ENCODE measurements around the gene KIF13A. TPM values are rescaled to one million over a fixed set of nuclear protein-coding genes. Genes with fewer than 3 reads are reported as not detected.

Gene KIF13A
- total and polyA plus RNA-seq, 4 donors = 4.3 to 28.1 (median 10.6) TPM

DNA sequence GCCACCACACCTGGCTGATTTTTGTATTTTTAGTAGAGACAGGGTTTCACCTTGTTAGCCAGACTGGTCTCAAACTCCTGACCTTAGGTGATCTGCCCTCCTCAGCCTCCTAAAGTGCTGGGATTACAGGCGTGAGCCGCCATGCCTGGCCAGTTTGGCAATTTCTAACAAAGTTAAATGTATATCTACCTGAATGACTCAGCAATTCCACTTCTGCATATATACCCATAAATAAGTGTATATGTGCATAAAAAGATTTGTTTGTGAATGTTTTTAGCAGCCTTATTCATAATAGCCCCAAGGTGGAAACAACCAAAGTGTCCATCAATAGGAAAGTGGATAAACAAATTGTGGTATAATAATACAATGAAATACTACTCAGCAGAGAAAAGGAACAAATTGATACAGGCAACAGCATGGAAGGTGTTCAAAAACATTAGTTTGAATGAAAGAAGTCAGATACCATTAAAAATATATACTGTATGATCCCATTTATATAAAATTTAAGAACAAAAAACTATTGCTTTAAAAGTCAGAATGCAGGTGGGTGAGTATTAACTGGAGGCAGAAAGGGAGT, 44.3 kb upstream of the KIF13A start:
- WGBS = 97% methylated on average over 2 of the region's 2 CpGs
- DNase-seq (ENCODE audit: low spot score) = no peak
- Histone ChIP-seq H3K36me3 (ENCODE audit: control insufficient read depth in 4 of 4, insufficient read depth in 3 of 4, low read depth in 1 of 4, low read length in 3 of 4) (no peaks in the 10 kb centered on the region), H3K4me1 (ENCODE audit: control insufficient read depth in 4 of 4, insufficient read depth in 4 of 4, low read length in 3 of 4) (no peaks in the 10 kb centered on the region), H3K27me3 (ENCODE audit: control insufficient read depth in 4 of 4, insufficient read depth in 4 of 4, low read length in 3 of 4) (no peaks in the 10 kb centered on the region), H3K9me3 (ENCODE audit: control insufficient read depth in 4 of 4, low read length in 3 of 4) (peaks cover 0 to 3% (median under 1%) of the 10 kb centered on the region in 4 donors), H3K4me3 (ENCODE audit: low read depth in 1 of 3, low read length in 3 of 3) (no peak overlapping the region), H3K9ac (ENCODE audit: low read depth in 1 of 2, low read length in 2 of 2) (no peak overlapping the region), H3K27ac (ENCODE audit: low read depth in 1 of 2, low read length in 2 of 2) (no peak overlapping the region)
- TF ChIP-seq, protein P1, sequence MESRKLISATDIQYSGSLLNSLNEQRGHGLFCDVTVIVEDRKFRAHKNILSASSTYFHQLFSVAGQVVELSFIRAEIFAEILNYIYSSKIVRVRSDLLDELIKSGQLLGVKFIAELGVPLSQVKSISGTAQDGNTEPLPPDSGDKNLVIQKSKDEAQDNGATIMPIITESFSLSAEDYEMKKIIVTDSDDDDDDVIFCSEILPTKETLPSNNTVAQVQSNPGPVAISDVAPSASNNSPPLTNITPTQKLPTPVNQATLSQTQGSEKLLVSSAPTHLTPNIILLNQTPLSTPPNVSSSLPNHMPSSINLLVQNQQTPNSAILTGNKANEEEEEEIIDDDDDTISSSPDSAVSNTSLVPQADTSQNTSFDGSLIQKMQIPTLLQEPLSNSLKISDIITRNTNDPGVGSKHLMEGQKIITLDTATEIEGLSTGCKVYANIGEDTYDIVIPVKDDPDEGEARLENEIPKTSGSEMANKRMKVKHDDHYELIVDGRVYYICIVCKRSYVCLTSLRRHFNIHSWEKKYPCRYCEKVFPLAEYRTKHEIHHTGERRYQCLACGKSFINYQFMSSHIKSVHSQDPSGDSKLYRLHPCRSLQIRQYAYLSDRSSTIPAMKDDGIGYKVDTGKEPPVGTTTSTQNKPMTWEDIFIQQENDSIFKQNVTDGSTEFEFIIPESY (IDR thresholded peaks at IDR 0.05) = no peak
- TF ChIP-seq RAD21 (IDR thresholded peaks at IDR 0.05) (no peak), JUND (IDR thresholded peaks at IDR 0.05) (no peak), TAF1 (conservative IDR thresholded peaks at IDR 0.05) (no peak), NR2F2 (IDR thresholded peaks at IDR 0.05) (no peak), HNF4G (IDR thresholded peaks at IDR 0.05) (no peak), RXRA (IDR thresholded peaks at IDR 0.05) (no peak)
- TF ChIP-seq, protein P2, sequence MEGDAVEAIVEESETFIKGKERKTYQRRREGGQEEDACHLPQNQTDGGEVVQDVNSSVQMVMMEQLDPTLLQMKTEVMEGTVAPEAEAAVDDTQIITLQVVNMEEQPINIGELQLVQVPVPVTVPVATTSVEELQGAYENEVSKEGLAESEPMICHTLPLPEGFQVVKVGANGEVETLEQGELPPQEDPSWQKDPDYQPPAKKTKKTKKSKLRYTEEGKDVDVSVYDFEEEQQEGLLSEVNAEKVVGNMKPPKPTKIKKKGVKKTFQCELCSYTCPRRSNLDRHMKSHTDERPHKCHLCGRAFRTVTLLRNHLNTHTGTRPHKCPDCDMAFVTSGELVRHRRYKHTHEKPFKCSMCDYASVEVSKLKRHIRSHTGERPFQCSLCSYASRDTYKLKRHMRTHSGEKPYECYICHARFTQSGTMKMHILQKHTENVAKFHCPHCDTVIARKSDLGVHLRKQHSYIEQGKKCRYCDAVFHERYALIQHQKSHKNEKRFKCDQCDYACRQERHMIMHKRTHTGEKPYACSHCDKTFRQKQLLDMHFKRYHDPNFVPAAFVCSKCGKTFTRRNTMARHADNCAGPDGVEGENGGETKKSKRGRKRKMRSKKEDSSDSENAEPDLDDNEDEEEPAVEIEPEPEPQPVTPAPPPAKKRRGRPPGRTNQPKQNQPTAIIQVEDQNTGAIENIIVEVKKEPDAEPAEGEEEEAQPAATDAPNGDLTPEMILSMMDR (IDR thresholded peaks at IDR 0.05; ENCODE audit: low read depth, low read length, missing input control) = no peak

DNA sequence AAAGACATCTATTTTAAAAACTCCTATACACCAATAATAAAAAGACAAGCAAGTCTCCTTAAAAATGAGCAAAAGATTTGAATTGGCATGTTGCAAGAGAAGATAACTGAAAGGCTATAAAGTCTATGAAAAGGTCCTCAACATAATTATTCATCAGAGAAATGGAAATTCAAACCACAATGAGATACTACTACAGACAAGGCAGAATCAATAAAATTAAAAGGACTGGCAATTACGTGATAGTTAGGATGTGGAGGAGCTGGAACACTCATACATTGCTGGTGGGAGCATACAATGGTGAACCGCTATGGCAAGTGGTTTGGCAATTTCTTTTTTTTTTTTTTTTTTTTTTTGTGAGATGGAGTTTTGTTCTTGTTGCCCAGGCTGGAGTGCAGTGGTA, 43.8 kb upstream of the KIF13A start:
- 94% methylated on average over 2 of the region's 2 CpGs for WGBS
- Histone ChIP-seq H3K4me1 (ENCODE audit: control insufficient read depth in 4 of 4, insufficient read depth in 4 of 4, low read length in 3 of 4) (no peaks in the 10 kb centered on the region), H3K27ac (ENCODE audit: low read depth in 1 of 2, low read length in 2 of 2) (no peak overlapping the region), H3K36me3 (ENCODE audit: control insufficient read depth in 4 of 4, insufficient read depth in 3 of 4, low read depth in 1 of 4, low read length in 3 of 4) (no peaks in the 10 kb centered on the region), H3K9ac (ENCODE audit: low read depth in 1 of 2, low read length in 2 of 2) (no peak overlapping the region), H3K27me3 (ENCODE audit: control insufficient read depth in 4 of 4, insufficient read depth in 4 of 4, low read length in 3 of 4) (no peaks in the 10 kb centered on the region), H3K9me3 (ENCODE audit: control insufficient read depth in 4 of 4, low read length in 3 of 4) (peaks cover 0 to 3% (median under 1%) of the 10 kb centered on the region in 4 donors), H3K4me3 (ENCODE audit: low read depth in 1 of 3, low read length in 3 of 3) (no peak overlapping the region)
- no peak for TF ChIP-seq FOXA2 (IDR thresholded peaks at IDR 0.05)
- TF ChIP-seq FOXA1 (IDR thresholded peaks at IDR 0.05) = no peak
- no peak for TF ChIP-seq GABPA (IDR thresholded peaks at IDR 0.05 in 1 of 2, conservative IDR thresholded peaks at IDR 0.05 in 1 of 2)
- TF ChIP-seq TAF1 (conservative IDR thresholded peaks at IDR 0.05) = no peak
- TF ChIP-seq, protein P3, sequence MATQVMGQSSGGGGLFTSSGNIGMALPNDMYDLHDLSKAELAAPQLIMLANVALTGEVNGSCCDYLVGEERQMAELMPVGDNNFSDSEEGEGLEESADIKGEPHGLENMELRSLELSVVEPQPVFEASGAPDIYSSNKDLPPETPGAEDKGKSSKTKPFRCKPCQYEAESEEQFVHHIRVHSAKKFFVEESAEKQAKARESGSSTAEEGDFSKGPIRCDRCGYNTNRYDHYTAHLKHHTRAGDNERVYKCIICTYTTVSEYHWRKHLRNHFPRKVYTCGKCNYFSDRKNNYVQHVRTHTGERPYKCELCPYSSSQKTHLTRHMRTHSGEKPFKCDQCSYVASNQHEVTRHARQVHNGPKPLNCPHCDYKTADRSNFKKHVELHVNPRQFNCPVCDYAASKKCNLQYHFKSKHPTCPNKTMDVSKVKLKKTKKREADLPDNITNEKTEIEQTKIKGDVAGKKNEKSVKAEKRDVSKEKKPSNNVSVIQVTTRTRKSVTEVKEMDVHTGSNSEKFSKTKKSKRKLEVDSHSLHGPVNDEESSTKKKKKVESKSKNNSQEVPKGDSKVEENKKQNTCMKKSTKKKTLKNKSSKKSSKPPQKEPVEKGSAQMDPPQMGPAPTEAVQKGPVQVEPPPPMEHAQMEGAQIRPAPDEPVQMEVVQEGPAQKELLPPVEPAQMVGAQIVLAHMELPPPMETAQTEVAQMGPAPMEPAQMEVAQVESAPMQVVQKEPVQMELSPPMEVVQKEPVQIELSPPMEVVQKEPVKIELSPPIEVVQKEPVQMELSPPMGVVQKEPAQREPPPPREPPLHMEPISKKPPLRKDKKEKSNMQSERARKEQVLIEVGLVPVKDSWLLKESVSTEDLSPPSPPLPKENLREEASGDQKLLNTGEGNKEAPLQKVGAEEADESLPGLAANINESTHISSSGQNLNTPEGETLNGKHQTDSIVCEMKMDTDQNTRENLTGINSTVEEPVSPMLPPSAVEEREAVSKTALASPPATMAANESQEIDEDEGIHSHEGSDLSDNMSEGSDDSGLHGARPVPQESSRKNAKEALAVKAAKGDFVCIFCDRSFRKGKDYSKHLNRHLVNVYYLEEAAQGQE (IDR thresholded peaks at IDR 0.05) = no peak
- TF ChIP-seq, protein P2 (IDR thresholded peaks at IDR 0.05; ENCODE audit: low read depth, low read length, missing input control) = no peak
- TF ChIP-seq, protein P4, sequence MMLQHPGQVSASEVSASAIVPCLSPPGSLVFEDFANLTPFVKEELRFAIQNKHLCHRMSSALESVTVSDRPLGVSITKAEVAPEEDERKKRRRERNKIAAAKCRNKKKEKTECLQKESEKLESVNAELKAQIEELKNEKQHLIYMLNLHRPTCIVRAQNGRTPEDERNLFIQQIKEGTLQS (IDR thresholded peaks at IDR 0.05) = no peak
- TF ChIP-seq, protein P1 (IDR thresholded peaks at IDR 0.05) = no peak
- TF ChIP-seq YY1 (IDR thresholded peaks at IDR 0.05) = no peak
- no peak for DNase-seq (ENCODE audit: low spot score)
